ENCODE data around the gene CLCN1.
A peak's percentile ranks its signal among the peaks of the same experiment; 100 is the strongest.

Gene CLCN1

DNA sequence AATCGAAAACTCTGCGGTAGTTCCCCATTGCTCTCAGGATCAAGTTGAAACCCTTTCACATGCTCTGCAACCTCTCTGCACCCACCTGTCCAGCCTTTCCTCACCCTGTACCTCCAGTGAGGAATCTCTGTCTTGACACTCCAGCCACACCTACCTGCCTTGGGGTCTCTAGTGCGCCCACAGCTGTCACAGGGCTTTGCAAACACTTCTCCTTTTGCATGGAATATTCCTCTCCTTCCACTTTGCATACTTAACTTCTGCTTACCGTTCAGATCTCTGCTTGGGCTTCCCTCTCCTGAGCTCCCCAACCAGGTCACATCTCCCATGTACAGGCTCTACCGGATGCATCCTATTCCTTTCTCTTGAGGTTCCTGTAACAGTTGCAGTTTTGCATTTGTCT is 58.6 kb downstream of the CLCN1 start:
- no peak for DNase-seq (ENCODE audit: low read depth in 2 of 2)
- H3K4me3 ChIP-seq (replicated peaks in 1 of 2; ENCODE audit: low read depth in 2 of 2, low read length in 2 of 2) = no peak overlapping the region

DNA sequence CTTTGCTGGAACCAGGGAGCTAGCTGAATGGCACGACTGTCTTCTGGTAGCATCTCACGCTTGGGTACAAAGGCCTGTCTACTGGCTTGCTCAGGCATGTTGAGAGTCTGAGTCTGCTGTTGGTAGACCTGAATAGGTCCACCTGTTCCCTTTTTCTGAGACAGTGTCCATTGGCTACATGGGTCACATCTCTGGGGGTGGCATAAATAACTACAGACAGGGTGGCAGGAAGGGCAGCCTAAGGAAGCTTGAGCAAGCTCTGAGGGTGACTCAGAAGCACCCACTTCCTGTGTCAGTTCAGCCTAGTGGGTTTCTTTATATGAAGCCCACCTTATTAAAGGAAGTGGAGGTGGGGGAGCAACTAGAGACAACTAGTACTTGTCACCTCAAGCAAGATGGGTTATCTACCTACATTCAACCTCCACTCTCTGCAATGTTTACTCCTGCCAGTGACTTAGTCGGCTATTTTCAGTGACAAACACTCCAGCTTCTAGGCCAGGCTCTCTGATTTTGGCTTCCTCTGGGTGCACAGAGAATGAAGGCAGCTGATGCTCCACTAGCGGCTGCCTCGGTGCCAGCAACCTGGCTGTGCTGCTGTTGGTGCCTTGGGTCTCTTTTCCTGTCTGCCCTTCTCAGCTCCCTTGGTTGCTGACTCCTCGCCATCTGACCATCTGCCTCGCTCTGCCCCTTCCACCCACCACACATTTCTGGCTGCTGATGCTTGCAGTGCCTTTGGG is 59.6 kb downstream of the CLCN1 start:
- TF ChIP-seq, protein P1, sequence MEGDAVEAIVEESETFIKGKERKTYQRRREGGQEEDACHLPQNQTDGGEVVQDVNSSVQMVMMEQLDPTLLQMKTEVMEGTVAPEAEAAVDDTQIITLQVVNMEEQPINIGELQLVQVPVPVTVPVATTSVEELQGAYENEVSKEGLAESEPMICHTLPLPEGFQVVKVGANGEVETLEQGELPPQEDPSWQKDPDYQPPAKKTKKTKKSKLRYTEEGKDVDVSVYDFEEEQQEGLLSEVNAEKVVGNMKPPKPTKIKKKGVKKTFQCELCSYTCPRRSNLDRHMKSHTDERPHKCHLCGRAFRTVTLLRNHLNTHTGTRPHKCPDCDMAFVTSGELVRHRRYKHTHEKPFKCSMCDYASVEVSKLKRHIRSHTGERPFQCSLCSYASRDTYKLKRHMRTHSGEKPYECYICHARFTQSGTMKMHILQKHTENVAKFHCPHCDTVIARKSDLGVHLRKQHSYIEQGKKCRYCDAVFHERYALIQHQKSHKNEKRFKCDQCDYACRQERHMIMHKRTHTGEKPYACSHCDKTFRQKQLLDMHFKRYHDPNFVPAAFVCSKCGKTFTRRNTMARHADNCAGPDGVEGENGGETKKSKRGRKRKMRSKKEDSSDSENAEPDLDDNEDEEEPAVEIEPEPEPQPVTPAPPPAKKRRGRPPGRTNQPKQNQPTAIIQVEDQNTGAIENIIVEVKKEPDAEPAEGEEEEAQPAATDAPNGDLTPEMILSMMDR (IDR thresholded peaks at IDR 0.05; ENCODE audit: low read depth, low read length) = no peak
- DNase-seq (ENCODE audit: low read depth in 2 of 2) = peak in 1 of 2 donors; percentile 18

More for the DNA sequence above, 58.6 kb downstream of the CLCN1 start:
- TF ChIP-seq, protein P1 (IDR thresholded peaks at IDR 0.05; ENCODE audit: low read depth, low read length) = no peak

DNA sequence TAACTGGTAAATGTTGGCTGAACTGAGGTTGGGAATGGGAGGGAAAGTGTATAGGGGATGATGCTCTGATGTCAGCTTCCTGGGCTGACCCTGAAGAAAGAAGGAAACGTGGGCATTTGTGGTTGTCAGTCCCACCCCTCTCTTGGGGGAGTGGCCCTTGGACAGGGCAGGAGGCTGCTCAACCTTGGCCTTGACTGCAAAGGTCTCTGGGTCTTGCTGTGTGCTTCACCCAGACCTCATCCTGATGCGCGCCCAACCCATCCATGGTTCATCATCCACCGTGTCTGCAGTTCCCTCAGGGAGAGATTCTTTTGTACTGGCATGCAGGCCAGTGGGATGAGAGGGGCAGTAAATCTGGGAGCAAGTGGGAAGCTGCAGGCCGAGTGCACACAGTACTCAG is 60.5 kb downstream of the CLCN1 start:
- no peak for DNase-seq (ENCODE audit: low read depth in 2 of 2)
- H3K4me3 ChIP-seq (replicated peaks in 1 of 2; ENCODE audit: low read depth in 2 of 2, low read length in 2 of 2) = no peak overlapping the region
- TF ChIP-seq, protein P1 (IDR thresholded peaks at IDR 0.05; ENCODE audit: low read depth, low read length) = no peak

More for the DNA sequence above, 59.6 kb downstream of the CLCN1 start:
- H3K4me3 ChIP-seq (replicated peaks in 1 of 2; ENCODE audit: low read depth in 2 of 2, low read length in 2 of 2) = no peak overlapping the region

DNA sequence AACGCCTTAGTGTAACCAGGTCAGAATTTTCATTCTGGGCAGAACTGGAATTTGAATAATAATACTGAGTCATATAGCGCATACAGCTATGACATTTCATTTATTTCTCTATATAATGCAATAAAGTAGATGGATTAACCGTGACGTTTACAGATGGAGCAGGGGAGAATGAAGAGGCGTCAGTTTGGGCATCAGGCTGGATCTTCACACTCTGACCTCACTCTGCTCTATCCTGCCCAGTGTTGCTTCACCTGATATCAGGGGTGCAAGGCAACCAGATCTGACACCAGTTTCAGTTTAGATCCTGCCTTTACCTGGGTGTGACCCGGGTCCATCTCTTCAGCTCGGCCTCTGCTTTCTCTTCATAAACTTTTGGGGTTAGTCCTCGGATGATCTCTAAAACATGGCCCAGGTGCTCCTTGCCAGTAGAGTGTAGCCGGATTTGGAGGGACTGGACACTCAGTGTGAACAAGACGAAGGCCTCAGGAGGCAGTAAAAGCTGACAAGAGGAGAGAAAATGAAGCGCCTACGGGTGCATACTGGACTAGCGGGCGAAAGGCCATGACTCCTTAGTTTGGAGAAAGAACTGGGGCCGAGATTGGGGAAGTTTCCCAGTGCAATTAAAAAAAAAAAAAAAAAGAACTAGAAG is 63.8 kb downstream of the CLCN1 start:
- peak in 1 of 2 donors; percentile 37 for DNase-seq (ENCODE audit: low read depth in 2 of 2)

DNA sequence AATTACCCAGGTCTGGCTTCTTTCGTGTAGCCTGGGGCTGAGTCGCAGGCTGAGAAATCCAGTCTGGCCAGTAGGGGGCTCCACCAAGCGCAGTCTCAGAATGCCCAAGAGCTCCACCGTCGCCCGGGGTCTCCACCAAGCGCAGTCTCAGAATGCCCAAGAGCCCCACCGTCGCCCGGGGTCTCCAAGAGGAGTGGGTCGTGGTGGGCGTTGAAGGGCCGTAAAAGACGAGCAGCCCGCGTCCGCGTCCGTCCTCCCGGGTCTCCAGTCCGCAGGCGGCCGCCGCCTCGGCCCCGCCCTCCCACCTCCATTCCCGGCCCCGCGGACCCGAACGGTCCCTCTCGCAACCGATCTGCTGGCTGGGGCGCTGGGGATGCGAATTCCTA is 64.3 kb downstream of the CLCN1 start:
- peak overlapping the region; percentile 86 to 91 for H3K4me3 ChIP-seq (replicated peaks in 1 of 2; ENCODE audit: low read depth in 2 of 2, low read length in 2 of 2)
- TF ChIP-seq, protein P1 (IDR thresholded peaks at IDR 0.05; ENCODE audit: low read depth, low read length) = peak; percentile 77
- DNase-seq (ENCODE audit: low read depth in 2 of 2) = peak; percentile 91 to 92

More for the DNA sequence above, 63.8 kb downstream of the CLCN1 start:
- TF ChIP-seq, protein P1 (IDR thresholded peaks at IDR 0.05; ENCODE audit: low read depth, low read length) = no peak
- peak overlapping the region; percentile 86 to 91 for H3K4me3 ChIP-seq (replicated peaks in 1 of 2; ENCODE audit: low read depth in 2 of 2, low read length in 2 of 2)

DNA sequence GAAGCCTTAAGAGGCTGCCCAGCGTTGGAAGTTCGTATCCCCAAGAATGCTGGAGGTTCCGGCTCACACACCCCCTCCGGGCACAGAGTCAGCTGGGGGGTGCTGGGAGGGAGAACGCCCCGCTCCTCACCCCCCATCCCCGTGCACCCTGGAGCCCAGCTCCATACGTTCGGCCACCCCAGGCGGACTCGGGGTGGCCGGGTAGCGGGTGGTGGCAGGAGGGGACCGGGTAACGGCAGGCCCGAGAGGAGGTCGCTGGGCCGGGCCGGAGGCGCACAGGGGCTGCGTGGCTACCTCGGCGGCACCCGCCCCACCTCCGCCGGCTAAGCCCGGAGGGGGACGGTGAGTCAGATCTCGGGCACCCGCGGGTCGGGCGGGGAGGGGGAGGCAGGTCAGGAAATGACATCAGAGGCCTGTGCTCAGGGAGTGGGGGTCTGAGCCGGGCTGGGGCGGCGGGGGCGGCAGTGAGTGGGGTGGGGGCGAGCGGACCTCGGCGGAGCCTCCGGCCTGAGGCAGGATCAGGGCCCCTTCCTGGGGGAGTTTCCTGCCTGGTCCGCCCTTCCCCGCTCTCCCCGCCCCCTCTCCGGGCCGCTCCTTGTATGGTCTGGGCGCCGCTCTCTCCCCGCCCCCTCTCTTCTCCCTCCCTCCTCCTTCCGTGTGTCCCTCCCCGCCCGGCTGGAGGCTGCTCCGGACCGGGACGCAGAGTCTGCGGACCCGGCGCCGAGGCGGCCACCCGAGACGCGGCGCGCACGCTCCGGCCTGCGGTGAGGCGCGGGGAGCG is 64.9 kb downstream of the CLCN1 start, which contains the start of gene ZYX:
ZYX (plus strand) TSS at position 700 of the 781 bp plus-strand sequence. CDS start 227 bp downstream, outside the sequence.
- DNase-seq (ENCODE audit: low read depth in 2 of 2) = peak; percentile 98
- TF ChIP-seq, protein P1 (IDR thresholded peaks at IDR 0.05; ENCODE audit: low read depth, low read length) = no peak

More for the DNA sequence above, 64.9 kb downstream of the CLCN1 start, which contains the start of gene ZYX:
- H3K4me3 ChIP-seq (replicated peaks in 1 of 2; ENCODE audit: low read depth in 2 of 2, low read length in 2 of 2) = peak within 1 kb of the TSS; percentile 86 to 91
